T-helper 1 cell treated with Interleukin-12 subunit alpha and Interleukin-12 subunit beta and Interleukin-4 antibody, amounts not matched to agents 30 μg/mL and 1 μg/mL, for 36 hours (primary cell): ENCODE data around the gene LUZP1.
A peak's percentile ranks its signal among the peaks of the same experiment; 100 is the strongest.

Experiments used
- H3K27ac Mint-ChIP-seq: one replicate; pipeline ENCODE4 v1.8.0; 2021; ENCODE audit warnings: mild to moderate bottlenecking, mixed read lengths
- H3K27me3 Mint-ChIP-seq: one replicate; pipeline ENCODE4 v1.8.0; 2021; ENCODE audit warnings: low read depth, mixed read lengths
- H3K36me3 Mint-ChIP-seq: one replicate; pipeline ENCODE4 v1.8.0; 2021; ENCODE audit warnings: low read depth, mixed read lengths
- H3K4me1 Mint-ChIP-seq: one replicate; pipeline ENCODE4 v1.8.0; 2021; ENCODE audit warnings: low read depth, mixed read lengths
- H3K4me3 Mint-ChIP-seq: one replicate; pipeline ENCODE4 v1.8.0; 2021; ENCODE audit warnings: mild to moderate bottlenecking, moderate library complexity, mixed read lengths
- H3K9me3 Mint-ChIP-seq: one replicate; pipeline ENCODE4 v1.8.0; 2021; ENCODE audit warnings: mixed read lengths

LUZP1 gene

DNA sequence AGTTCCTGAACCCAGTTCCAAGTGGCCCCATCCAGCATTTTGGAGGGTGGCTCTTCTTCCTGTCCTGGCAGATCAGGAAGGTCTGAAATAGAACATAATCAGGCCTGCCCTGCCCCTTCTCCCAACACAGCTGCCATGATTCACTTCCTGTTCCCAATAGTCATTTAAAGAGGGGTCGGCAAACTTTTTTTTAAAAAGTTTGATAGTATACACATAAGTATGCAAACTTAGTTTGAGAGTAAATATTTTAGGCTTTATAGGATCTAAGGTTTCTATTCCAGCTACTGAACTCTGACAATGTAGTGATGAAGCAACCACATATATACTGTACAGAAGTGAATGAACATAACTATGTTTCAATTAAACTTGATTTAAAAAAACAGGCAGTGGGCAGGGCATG, 66.4 kb downstream of the LUZP1 start:
- Mint-ChIP-seq H3K27me3 (no peaks in the 10 kb centered on the region), H3K4me3 (no peak overlapping the region), H3K27ac (peak overlapping the region; percentile 43), H3K4me1 (peaks cover 41% of the 10 kb centered on the region), H3K9me3 (no peaks in the 10 kb centered on the region), H3K36me3 (peaks cover 13% of the 10 kb centered on the region)

DNA sequence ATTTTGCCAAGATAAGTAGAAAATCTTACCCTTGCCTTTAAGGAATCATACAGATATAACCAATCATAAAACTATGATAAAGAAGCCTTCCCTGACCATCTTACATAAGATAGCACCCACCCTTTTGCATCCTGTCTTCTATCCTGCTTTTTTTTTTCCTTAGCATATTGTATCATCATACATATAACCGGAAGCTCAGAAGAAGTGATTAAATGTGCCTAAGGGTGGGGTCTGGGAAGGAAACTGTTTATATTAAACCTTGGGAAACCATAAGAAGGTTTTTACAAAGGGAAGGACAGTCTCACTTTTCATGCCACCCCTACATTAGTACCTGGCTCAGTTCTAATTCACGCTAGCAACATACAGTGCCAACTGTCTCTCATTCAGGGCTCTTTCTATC, 66.8 kb downstream of the LUZP1 start:
- no peaks in the 10 kb centered on the region for H3K9me3 Mint-ChIP-seq
- H3K4me1 Mint-ChIP-seq, result peaks cover 41% of the 10 kb centered on the region
- H3K36me3 Mint-ChIP-seq, result peaks cover 12% of the 10 kb centered on the region
- H3K27me3 Mint-ChIP-seq, result no peaks in the 10 kb centered on the region
- no peak overlapping the region for H3K4me3 Mint-ChIP-seq
- H3K27ac Mint-ChIP-seq, result peak overlapping the region; percentile 43

DNA sequence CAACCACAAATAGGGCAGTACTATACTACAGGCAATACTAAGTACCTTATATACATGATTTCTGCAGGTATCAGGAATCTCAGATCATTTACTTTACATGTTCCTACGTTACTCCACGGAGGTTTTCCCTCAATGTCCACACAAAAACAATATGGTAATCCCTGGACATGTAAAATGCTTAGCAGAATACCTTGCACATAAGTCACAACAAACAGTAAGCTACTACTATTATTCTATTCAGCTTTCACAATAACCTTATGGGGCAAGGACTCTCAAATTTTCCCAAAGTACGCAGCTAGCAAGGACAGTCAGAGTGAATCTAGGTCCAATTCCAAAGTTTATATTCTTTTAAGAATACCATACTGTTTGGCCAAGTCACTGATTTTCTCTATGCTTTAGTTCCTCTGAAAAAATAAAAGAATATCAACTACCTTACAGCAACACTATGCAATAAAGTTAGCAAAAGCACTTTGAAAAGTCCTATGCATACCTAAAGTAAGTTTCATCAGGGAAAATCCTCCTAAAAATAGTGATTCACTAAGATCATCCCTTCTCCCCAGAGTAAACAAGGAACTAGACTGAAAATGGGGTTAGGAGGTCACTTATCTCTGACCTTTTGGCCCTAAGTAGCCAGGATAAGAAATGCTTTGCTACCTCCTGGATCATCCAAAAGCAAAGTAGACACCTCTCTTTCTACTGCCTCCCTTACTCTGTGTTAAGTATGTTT, 67.4 kb downstream of the LUZP1 start:
- peaks cover 8% of the 10 kb centered on the region for H3K36me3 Mint-ChIP-seq
- peaks cover 41% of the 10 kb centered on the region for H3K4me1 Mint-ChIP-seq
- H3K27me3 Mint-ChIP-seq, result no peaks in the 10 kb centered on the region
- H3K27ac Mint-ChIP-seq, result no peak overlapping the region
- H3K4me3 Mint-ChIP-seq, result no peak overlapping the region
- no peaks in the 10 kb centered on the region for H3K9me3 Mint-ChIP-seq

DNA sequence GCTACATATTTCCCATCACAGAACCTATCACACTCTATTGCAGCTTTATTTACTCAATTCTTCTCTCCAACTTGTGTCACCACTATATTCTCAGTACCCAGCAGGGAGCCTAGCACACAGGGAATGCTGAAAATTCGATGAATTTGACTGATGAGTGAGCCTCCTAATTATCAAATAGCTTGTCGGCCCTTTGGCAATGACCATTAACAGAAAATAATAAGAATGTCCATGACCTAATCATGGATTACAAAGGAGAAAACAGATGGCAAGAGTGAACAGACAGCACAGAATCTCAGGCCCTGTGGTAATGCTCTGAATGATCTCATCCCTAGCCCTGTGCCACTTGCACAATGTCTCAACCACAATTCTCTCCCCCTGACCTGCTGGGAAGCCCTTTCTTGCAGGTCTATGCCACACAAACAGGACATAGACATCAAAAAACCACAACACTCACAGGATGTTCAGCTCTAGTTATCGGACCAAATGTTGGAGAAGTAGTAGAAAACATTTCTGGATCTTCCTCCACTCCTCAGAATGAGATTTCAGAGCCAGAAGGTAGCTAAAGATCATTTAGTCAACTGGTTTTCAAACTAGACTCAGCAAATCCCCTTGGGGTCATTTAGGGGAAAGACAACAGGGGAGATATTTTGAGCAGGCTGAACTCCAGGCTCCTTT, 68.4 kb downstream of the LUZP1 start:
- Mint-ChIP-seq H3K27me3 (no peaks in the 10 kb centered on the region), H3K4me1 (peaks cover 41% of the 10 kb centered on the region), H3K27ac (peak overlapping the region; percentile 85), H3K36me3 (peaks cover 10% of the 10 kb centered on the region), H3K9me3 (no peaks in the 10 kb centered on the region), H3K4me3 (peak overlapping the region; percentile 68)

DNA sequence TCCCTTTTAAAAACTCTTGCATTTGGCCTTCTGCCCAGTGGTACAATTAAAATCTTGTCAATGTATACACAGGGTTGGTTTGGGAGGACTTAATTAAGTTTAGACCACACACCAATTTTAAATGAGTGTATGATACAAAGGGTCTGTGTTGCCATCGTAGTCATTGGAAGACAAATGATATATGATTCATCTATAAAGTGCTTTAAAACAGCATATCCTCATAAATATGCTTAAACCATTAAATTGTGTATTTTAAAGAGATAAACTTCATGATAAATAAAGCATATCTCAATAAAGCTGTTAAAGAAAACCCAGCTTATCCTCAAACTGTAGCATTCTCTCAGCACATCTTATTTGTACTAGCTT, 69.5 kb downstream of the LUZP1 start:
- Mint-ChIP-seq H3K4me1 (peaks cover 41% of the 10 kb centered on the region), H3K9me3 (no peaks in the 10 kb centered on the region), H3K27me3 (no peaks in the 10 kb centered on the region), H3K36me3 (peaks cover 10% of the 10 kb centered on the region), H3K4me3 (no peak overlapping the region), H3K27ac (no peak overlapping the region)

DNA sequence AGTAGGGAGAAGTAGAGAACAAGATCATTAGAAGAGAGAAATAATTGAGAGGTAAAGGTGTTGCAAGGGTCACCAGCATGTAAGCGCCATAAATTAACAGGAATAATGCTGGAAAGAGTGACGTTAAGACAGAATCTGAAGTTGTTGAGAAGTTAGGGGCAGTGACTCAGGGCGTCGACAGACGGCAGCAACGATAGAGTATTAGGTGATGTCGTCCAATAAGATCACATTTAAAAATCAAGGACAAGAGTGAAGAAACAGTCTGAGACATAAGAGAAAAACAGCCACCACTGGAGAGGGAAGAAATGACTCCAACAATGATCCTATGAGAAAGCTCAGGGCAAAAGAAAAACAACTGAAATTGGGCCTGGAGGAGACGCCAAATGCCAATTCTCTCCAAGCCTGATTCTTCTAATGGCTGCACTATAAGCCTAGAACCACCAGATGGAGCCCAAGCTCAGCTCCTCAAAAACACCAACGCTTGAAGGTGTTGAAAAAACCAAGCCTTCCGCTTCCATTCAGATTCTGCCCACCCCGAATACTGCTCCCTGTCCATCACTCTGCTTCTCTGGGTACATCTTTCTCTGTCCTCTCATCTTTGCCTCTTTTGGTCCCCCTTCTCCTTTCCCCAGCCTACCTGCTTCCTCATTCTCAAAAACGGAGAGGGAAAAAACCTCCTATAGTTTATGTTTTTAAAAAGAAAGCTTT, 70.0 kb downstream of the LUZP1 start:
- H3K4me3 Mint-ChIP-seq, result no peak overlapping the region
- peaks cover 41% of the 10 kb centered on the region for H3K4me1 Mint-ChIP-seq

DNA sequence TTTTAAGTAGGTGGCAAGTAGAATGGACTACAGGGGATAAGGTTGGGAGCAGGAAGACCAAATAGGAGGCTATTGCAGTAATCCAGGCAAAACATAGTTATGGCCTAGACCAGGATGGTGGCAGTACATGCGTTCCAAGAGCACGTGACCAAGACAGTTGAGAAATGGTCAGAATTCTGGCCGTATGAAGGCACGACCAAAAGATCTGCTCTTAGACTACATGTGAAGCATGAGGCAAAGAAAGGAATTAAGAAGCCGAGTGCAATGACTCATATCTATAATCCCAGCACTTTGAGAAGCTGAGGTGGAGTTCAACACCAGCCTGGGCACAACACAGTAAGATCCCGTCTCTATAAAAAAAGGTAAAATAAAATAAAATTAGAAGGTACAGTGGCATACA, 71.3 kb downstream of the LUZP1 start:
- Mint-ChIP-seq H3K4me1 (peaks cover 31% of the 10 kb centered on the region), H3K4me3 (no peak overlapping the region), H3K27ac (no peak overlapping the region), H3K36me3 (peaks cover 17% of the 10 kb centered on the region), H3K9me3 (no peaks in the 10 kb centered on the region), H3K27me3 (no peaks in the 10 kb centered on the region)

More for the DNA sequence above, 70.0 kb downstream of the LUZP1 start:
- Mint-ChIP-seq H3K27ac (no peak overlapping the region), H3K27me3 (no peaks in the 10 kb centered on the region), H3K36me3 (peaks cover 15% of the 10 kb centered on the region), H3K9me3 (no peaks in the 10 kb centered on the region)

DNA sequence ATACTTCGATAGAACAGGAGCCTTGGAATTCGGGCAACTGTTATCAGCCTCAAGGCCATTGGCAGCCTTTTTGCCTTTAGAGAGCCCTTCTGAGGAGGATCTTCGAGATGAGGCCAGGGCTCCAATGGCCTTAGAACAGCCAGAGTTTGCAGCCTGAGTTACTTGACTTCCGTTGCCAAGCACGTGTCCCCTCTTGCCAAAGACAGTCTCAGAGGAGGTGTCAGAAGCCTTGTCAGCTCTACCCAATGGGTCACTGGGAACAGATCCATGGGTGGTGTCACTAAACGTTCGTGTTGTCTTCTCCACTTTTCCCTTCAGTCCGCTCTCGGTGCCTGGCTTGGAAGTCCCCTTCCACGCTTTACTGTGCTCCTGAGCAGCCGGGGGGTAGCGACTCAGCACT, 76.2 kb downstream of the LUZP1 start:
- Mint-ChIP-seq H3K9me3 (no peaks in the 10 kb centered on the region), H3K36me3 (peaks cover 15% of the 10 kb centered on the region), H3K27ac (no peak overlapping the region)

DNA sequence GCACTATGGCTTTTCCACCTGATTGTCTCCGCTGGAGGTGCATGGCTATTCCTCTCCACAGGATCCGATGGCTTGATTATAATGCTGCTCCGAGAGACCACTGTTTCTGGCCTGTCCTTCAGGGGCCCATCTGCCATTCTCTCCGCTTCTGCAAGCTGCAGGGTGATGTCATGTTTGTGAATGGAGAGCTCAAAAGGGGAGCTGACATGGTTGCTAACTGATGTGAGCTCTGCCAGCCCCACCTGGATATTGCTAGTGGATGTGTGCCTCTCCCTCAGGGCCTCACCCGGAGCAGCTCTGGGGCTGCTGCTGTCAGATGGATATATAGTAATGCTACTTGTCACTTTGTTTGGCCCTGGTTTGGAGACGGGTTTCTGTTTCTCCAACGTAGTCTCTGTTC, 77.1 kb downstream of the LUZP1 start:
- no peak overlapping the region for H3K4me3 Mint-ChIP-seq
- H3K9me3 Mint-ChIP-seq, result no peaks in the 10 kb centered on the region
- no peaks in the 10 kb centered on the region for H3K4me1 Mint-ChIP-seq
- H3K27me3 Mint-ChIP-seq, result no peaks in the 10 kb centered on the region
- H3K36me3 Mint-ChIP-seq, result peaks cover 16% of the 10 kb centered on the region
- no peak overlapping the region for H3K27ac Mint-ChIP-seq

More for the DNA sequence above, 76.2 kb downstream of the LUZP1 start:
- H3K4me3 Mint-ChIP-seq, result no peak overlapping the region
- H3K27me3 Mint-ChIP-seq, result no peaks in the 10 kb centered on the region
- no peaks in the 10 kb centered on the region for H3K4me1 Mint-ChIP-seq

DNA sequence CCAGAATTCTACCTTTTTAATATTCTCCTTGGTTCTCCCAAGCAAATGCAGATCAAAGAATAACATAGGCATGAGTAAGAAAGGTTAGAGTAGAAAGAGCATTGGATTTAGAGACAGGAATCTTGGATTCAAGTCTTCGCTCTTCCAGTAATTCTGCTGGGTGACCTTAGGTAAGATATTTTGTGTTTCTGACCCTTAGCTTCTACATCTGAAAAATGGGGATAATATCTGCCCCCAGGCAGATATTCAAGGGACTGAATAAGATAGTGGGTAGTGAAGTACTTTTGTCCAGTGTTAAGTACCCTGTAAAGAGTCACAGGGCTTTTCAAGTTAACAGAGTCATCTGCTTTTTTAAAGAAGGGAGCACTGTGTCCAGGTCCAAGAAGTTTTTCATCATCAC, 78.6 kb downstream of the LUZP1 start:
- no peak overlapping the region for H3K4me3 Mint-ChIP-seq
- peaks cover 19% of the 10 kb centered on the region for H3K36me3 Mint-ChIP-seq
- H3K4me1 Mint-ChIP-seq, result no peaks in the 10 kb centered on the region
- H3K27ac Mint-ChIP-seq, result no peak overlapping the region
- H3K9me3 Mint-ChIP-seq, result no peaks in the 10 kb centered on the region
- H3K27me3 Mint-ChIP-seq, result no peaks in the 10 kb centered on the region

DNA sequence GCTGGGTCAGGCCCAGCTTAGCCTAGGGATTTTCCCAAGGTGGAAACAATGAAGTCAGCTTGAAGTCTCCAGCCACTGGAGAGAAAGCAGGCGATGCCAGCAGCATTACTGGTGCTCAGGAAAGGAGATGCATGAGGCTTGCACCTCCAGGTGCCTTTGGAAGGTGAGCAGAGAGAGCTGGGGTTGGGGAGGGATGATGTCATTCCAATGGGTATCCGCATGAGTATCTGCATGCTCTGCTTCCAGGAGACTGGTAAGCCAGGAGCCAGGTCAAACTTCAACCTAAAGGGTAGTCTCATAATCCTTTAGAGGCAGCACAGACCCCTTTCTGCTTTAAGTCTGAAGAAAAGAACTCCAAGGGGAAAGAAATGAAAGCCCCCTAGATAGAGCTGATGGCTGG, 80.6 kb downstream of the LUZP1 start:
- H3K9me3 Mint-ChIP-seq, result no peaks in the 10 kb centered on the region
- no peak overlapping the region for H3K27ac Mint-ChIP-seq
- H3K4me3 Mint-ChIP-seq, result no peak overlapping the region
- H3K4me1 Mint-ChIP-seq, result no peaks in the 10 kb centered on the region
- no peaks in the 10 kb centered on the region for H3K27me3 Mint-ChIP-seq
- peaks cover 9% of the 10 kb centered on the region for H3K36me3 Mint-ChIP-seq

DNA sequence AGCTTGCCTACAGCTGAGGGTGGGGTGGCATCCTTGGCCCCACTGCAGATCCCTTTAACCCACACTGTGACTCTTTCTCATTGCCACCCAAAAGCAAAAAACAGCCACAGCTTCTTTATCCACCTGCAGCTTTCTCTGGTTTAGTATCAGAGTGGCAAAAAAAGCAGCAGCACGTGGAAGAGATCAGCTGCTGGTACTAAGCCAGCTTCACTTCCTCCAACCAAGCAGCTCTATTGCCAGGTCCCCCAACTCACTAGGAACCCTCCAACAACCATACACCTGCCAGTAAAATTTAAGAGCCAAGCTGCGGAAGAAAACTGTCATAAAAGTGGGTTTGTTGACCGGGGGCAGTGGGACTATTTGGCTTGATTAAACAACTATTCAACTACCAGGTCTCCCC, 83.0 kb downstream of the LUZP1 start:
- Mint-ChIP-seq H3K27ac (no peak overlapping the region), H3K36me3 (peaks cover 21% of the 10 kb centered on the region)

DNA sequence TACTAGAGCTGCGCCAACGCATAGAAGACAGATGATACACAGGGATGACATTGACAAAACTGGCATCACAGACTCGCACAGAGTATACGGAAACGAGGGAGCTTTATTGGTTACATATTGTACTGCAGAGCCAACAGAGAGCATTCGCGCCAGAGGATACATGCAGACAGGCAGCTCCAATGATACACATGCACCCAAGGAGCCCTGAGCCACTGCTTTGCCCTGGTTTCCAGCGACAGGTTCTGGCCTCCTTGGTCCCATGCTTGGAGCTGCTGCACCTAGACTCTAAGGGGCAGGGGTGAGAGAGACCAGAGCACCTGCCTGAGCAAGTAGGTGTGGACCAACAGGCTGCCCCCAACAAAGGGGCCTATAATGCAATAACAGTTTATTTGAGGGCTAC, 83.8 kb downstream of the LUZP1 start:
- no peak overlapping the region for H3K27ac Mint-ChIP-seq
- H3K4me1 Mint-ChIP-seq, result no peaks in the 10 kb centered on the region
- H3K9me3 Mint-ChIP-seq, result no peaks in the 10 kb centered on the region
- H3K27me3 Mint-ChIP-seq, result no peaks in the 10 kb centered on the region
- H3K36me3 Mint-ChIP-seq, result peaks cover 29% of the 10 kb centered on the region
- no peak overlapping the region for H3K4me3 Mint-ChIP-seq

More for the DNA sequence above, 83.0 kb downstream of the LUZP1 start:
- Mint-ChIP-seq H3K27me3 (no peaks in the 10 kb centered on the region), H3K9me3 (no peaks in the 10 kb centered on the region), H3K4me1 (no peaks in the 10 kb centered on the region), H3K4me3 (no peak overlapping the region)

DNA sequence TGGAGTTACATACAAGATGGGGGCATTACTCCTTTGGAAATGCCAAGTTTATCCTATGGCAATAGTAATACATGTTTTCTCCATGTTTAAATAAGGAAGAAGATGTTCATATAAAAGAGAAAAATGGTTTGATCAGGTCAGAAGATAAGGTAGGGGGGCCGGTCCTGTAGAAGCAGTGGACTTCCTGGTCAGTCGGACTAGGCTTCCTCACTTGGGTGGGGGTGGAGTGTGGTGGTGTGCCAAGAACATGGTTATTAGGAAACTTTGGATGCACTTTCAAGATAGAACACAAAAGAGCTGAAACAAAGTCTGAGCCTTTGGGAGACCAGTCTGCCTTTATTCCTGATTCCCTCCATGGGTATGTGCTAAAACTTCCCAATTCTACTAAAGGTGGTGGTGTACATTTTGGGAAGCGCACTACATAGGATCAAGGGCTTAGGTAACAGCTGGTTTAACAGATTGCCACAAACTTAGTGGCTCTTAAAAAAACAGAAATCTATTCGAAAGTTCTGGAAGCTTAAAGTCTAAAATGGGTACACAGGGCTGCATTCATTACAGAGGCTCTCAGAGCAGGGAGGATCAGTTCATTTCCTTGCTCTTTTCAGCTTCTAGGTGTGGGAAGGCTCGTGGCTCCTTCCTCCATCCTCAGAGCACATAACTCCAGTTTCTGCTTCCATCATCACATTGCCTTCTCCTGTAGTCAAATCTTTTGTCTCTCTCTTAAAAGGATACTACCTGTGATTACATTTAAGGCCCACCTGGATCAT, 84.8 kb downstream of the LUZP1 start:
- Mint-ChIP-seq H3K9me3 (no peaks in the 10 kb centered on the region), H3K27me3 (no peaks in the 10 kb centered on the region), H3K27ac (no peak overlapping the region), H3K4me3 (no peak overlapping the region), H3K4me1 (no peaks in the 10 kb centered on the region), H3K36me3 (peaks cover 35% of the 10 kb centered on the region)
